Measurements from ENCODE around the gene LHFPL2.

GRCh38 chr5:78594610-78595457, 53.7 kb downstream of the LHFPL2 start:
- TF ChIP-seq ZNF274 (IDR thresholded peaks at IDR 0.05; ENCODE audit: low read depth, low read length) (no peak), SUZ12 (IDR thresholded peaks at IDR 0.05; ENCODE audit: extremely low read depth, insufficient read depth, insufficient read length) (no peak), YY1 (IDR thresholded peaks at IDR 0.05; ENCODE audit: insufficient read depth, insufficient read length) (no peak)
